ENCODE measurements around the gene CDH22. TPM values are rescaled to one million over a fixed set of nuclear protein-coding genes. Genes with fewer than 3 reads are reported as not detected.
A peak's percentile ranks its signal among the peaks of the same experiment; 100 is the strongest.

Gene CDH22
- total and polyA plus RNA-seq, 9 of the 15 experiments (the other 6 are each of a cell fraction or from before 2014, with no cell fraction given): 0.07 to 0.08 TPM; not detected in 7

- peak overlapping the region; percentile 84 for H3K27ac ChIP-seq (ENCODE audit: extremely low read depth, low read depth, low read length)
- no TSS peak for BruUV-seq (replicated peaks)
- peak; percentile 39; the same call in 1 of the 2 replicates for TF ChIP-seq PKNOX1 (IDR thresholded peaks at IDR 0.05)
- no peak for TF ChIP-seq YY1 (IDR thresholded peaks at IDR 0.05; ENCODE audit: borderline replicate concordance in 1 of 3, control insufficient read depth in 1 of 3, extremely low read depth in 1 of 3, insufficient read depth in 3 of 3, insufficient read length in 1 of 3, insufficient replicate concordance in 2 of 3, low read depth in 1 of 3, low read length in 2 of 3)
- peak; percentile 30; the same call in 1 of the 2 replicates for TF ChIP-seq GABPA (tag; conservative IDR thresholded peaks at IDR 0.05; ENCODE audit: low read depth)
- 0 out of 2 replicates have a peak, but pooled peaks have one; percentile 23 for TF ChIP-seq POLR2A (conservative IDR thresholded peaks at IDR 0.05)
- peak; percentile 67; the same call in 1 of the 2 replicates for TF ChIP-seq JUND (IDR thresholded peaks at IDR 0.05; ENCODE audit: borderline replicate concordance, low read depth, low read length)
- TF ChIP-seq JUND (tag; IDR thresholded peaks at IDR 0.05; ENCODE audit: borderline replicate concordance, low read depth, low read length): no peak
- peak; percentile 66; the same call in 1 of the 2 replicates for TF ChIP-seq ZBTB1 (CRISPR knock-in tag; IDR thresholded peaks at IDR 0.05; ENCODE audit: borderline replicate concordance, low read depth)
- TF ChIP-seq RCOR1 (IDR thresholded peaks at IDR 0.05; ENCODE audit: borderline replicate concordance in 1 of 2, low read depth in 2 of 2, low read length in 2 of 2): peak in 1 of 2 experiments; percentile 40; a peak in 1 of 4 replicates
- peak; percentile 47; the same call in 1 of the 2 replicates for TF ChIP-seq FOSL1 (tag; conservative IDR thresholded peaks at IDR 0.05)
- peak; percentile 62 for TF ChIP-seq MAFG (tag; conservative IDR thresholded peaks at IDR 0.05)
- peak; percentile 75 for TF ChIP-seq ZNF316 (IDR thresholded peaks at IDR 0.05)
- TF ChIP-seq ATF6 (CRISPR knock-in tag; IDR thresholded peaks at IDR 0.05): no peak
- no peak for TF ChIP-seq ZNF717 (CRISPR knock-in tag; IDR thresholded peaks at IDR 0.05)
- TF ChIP-seq CREM (IDR thresholded peaks at IDR 0.05; ENCODE audit: low read depth): peak; percentile 70
- TF ChIP-seq MAZ (CRISPR knock-in tag; conservative IDR thresholded peaks at IDR 0.05 in 1 of 2, IDR thresholded peaks at IDR 0.05 in 1 of 2): peak in 1 of 2 experiments; percentile 50; a peak in 1 of 4 replicates
- TF ChIP-seq CREB1 (IDR thresholded peaks at IDR 0.05): peak; percentile 44; the same call in 1 of the 2 replicates
- TF ChIP-seq CREB1 (CRISPR knock-in tag; IDR thresholded peaks at IDR 0.05): 0 out of 2 replicates have a peak, but pooled peaks have one; percentile 21
- no peak for TF ChIP-seq MAX (CRISPR knock-in tag; IDR thresholded peaks at IDR 0.05)
Measured at GRCh38 chr20:46350201-46350985, 42.1 kb upstream of the CDH22 start.

More at GRCh38 chr20:46350201-46350985, 42.1 kb upstream of the CDH22 start:
- in situ Hi-C loops (cut with MboI): loop anchor here (10.0 kb wide), 1 partner anchor 324 kb away; no protein-coding TSS in a partner anchor
- Histone ChIP-seq H3K9me3 (replicated peaks; ENCODE audit: control insufficient read depth, insufficient read depth, low read depth, low read length) (no peaks in the 10 kb centered on the region), H3K79me2 (ENCODE audit: control insufficient read depth, insufficient read depth, low read length) (no peaks in the 10 kb centered on the region), H3K4me3 (no peak overlapping the region), H2AFZ (ENCODE audit: low read depth, low read length) (peak overlapping the region; percentile 43; the same call in 1 of the 2 replicates), H3K27me3 (ENCODE audit: control insufficient read depth in 2 of 2, insufficient read depth in 2 of 2, low read length in 2 of 2) (no peaks in the 10 kb centered on the region), H3K4me2 (ENCODE audit: insufficient read depth, low read length) (peak overlapping the region; percentile 61), H3K9ac (ENCODE audit: insufficient read depth in 1 of 2, low read depth in 2 of 2, low read length in 2 of 2) (peak overlapping the region; percentile 54 to 90; a peak in 3 of 4 replicates), H3K36me3 (ENCODE audit: control insufficient read depth, insufficient read depth, low read length) (peaks cover 48% of the 10 kb centered on the region; the same call in 2 of the 3 replicates), H3K4me1 (replicated peaks in 1 of 2; ENCODE audit: control insufficient read depth in 2 of 2, insufficient read depth in 2 of 2, low read length in 2 of 2) (peaks cover 24 to 42% of the 10 kb centered on the region in 2 experiments), H4K20me1 (replicated peaks; ENCODE audit: control insufficient read depth, insufficient read depth, low read length) (peaks cover 10% of the 10 kb centered on the region), H3K9me1 (ENCODE audit: control insufficient read depth, insufficient read depth, low read length) (peaks cover 6% of the 10 kb centered on the region)
- FAIRE-seq (peak; percentile 96), DNase-seq (ENCODE audit: extremely low read depth in 1 of 4, low spot score in 3 of 4) (peak; percentile 79 to 91 (median 86)), ATAC-seq (peak; percentile 91)
- ChIA-PET CTCF (ENCODE audit: low intra/inter-chr PET ratio) (interaction anchor here (0.6 to 1.1 kb wide), 2 partner anchors 12 to 149 kb away, joined by 3 read pairs; no protein-coding TSS in a partner anchor), POLR2A (interaction anchor here (0.6 kb wide), 1 partner anchor 62 kb away, joined by 3 read pairs; no protein-coding TSS in a partner anchor)
- intact Hi-C loops (cut with micrococcal nuclease): no loop called here
- WGBS (ENCODE audit: insufficient coverage, low coverage, missing lambda C conversion rate): 29% methylated on average over 13 of the region's 13 CpGs
